Thyroid gland (tissue), 4 donors: Measurements from ENCODE around the gene NF1.

ENCODE experiments used
- CTCF ChIP-seq, 6 experiments: fragments of 200-600 bp in 3 of 6; fragments of 450-650 bp in 3 of 6; sonication (generic) in 3 of 6; IDR thresholded peaks; one replicate each; pipeline ENCODE4 v1.5.1; 2016 to 2019; ENCODE audit warnings: antibody characterized with exemption in 6 of 6, mild to moderate bottlenecking in 2 of 6, inconsistent platforms in 1 of 6, moderate library complexity in 1 of 6
- POLR2A ChIP-seq, 2 donors: fragments of 450-650 bp; IDR thresholded peaks; one replicate each; pipeline ENCODE4 v1.6.1; 2017; ENCODE audit warnings: antibody characterized with exemption in 2 of 2, mild to moderate bottlenecking in 2 of 2, moderate library complexity in 1 of 2

- TF ChIP-seq CTCF (IDR thresholded peaks at IDR 0.05), result no peak
- TF ChIP-seq POLR2A (IDR thresholded peaks at IDR 0.05), result no peak
These were observed 131.6 kb downstream of the NF1 start for GRCh38 chr17:31226373-31226772.
